Testis (tissue), 2 donors: Measurements from ENCODE around the gene LRRC43.

Experiments used
- CTCF ChIP-seq, 3 experiments: fragments of 450-650 bp in 2 of 3; fragments of 200-600 bp in 1 of 3; sonication (generic) in 1 of 3; IDR thresholded peaks; one replicate each; pipeline ENCODE4 v1.5.1; 2016 to 2019; ENCODE audit warnings: antibody characterized with exemption in 3 of 3, mild to moderate bottlenecking in 2 of 3, moderate library complexity in 1 of 3
- POLR2A ChIP-seq: fragments of 450-650 bp; IDR thresholded peaks from one replicate; pipeline ENCODE4 v1.6.1; 2017; ENCODE audit warnings: antibody characterized with exemption, mild to moderate bottlenecking, moderate library complexity

GRCh38 chr12:122201381-122201780 lies 18.5 kb downstream of the LRRC43 start:
- TF ChIP-seq CTCF (IDR thresholded peaks at IDR 0.05), result no peak
- no peak for TF ChIP-seq POLR2A
